Measurements from ENCODE around the gene CACNB1.

CACNB1 gene

GRCh38 chr17:39225959-39226683, 28.7 kb upstream of the CACNB1 start:
- in situ Hi-C loops (cut with MboI; ENCODE audit: low sequenced_read_pairs), result no loop called here

DNA sequence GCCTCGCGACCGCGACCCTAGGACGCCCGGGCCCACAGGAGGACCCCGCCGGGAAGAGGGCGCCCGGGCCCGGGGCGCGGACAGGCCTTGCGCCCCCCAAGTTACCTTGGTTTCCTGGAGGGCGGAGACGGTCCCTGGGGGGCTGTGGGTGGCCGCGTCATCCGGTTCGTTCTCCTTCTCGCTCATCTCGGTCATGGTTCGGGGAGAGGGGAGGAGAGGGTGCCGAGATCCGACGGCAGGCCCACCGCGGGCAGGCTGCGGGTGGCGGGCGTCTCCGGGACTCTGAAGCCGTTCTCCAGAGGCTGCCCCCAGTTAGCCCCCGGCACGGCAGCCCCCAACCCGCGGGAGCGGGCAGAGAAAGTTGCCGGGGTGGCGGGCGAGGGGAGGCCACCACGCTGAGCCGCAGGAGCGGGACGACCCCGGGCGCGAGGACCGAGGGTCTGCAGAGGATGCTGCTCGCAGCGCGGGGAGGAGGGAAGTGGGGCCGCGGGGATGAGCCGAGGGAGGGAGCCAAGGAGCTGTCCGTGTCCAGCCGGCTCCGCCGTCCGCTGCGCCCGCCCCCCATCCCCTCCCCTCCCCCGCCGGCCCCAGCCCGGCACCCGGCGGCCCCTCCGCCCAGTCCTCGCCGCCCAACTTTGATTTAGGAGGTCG, 28.0 kb upstream of the CACNB1 start, which contains the start of gene STAC2:
STAC2 (minus strand) TSS at position 638 of the 651 bp plus-strand sequence; CDS start at position 195, 443 bp downstream.
- in situ Hi-C loops (cut with MboI; ENCODE audit: low sequenced_read_pairs), result no loop called here

DNA sequence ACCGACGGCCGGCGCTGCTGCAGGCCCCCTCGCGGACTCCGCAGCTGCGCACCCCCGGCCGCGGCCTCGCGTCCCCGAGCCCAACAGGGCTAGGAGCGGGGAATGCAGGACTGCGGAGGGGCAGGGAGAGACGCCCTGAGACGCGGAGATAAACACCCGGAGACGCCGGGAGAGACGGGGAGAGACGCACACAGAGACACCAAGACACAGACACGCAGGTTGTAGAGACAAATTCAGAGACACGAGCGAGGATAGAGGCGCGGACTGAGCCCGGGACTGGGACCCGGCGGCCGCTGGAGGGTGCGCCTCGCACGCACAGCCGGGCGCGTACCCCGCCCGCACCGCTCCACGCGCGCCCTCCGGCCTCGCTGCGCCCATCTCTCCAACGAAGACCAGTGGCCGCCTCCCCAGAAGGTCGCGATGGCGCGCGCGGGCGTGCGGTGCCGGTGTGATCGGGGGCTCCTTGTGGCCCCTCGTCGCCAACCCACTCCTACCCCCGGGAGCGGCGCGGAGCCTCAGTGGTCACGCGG, 27.4 kb upstream of the CACNB1 start:
- in situ Hi-C loops (cut with MboI; ENCODE audit: low sequenced_read_pairs), result no loop called here

DNA sequence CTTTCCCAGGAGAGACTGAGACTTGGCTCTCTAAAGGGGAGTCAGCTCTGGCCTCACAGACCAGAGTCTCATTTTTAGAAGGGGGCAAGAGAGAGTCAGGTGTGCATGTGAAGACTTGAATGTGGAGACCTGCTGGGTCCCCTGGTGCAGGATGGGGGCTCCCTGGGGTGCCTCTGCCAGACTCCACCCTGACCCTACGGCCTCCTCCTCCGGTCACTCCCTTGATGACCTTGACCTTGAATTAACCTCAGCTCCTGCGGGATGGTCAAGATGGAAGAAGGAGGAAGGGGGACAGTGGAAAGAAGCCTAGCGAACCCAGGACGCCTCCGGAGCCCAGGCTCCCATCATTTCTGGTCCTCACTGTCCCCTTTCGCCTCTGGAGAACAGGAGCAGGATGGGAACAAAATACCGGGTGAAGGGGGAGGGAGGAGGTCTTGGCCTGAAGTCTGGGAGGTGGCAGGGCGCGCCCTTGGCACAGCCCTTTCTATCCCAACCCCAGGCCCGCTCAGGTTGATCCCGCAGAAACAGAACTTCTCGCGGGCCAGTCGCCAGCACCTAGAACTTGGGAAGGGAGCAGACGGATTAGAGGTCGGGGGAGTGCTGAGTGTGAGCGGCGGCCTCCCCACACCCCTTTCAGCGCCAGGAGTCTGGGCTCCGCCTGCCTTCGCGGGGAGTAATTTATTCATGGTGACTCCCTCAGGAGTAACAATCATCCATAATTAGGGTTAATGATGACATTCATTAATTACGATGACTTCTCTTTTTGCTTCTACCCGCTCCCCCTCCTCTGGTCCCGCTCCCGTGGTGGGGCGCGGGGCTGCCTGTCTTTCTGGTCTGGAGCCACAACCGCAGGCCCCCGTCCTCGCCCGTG, 26.7 kb upstream of the CACNB1 start:
- in situ Hi-C loops (cut with MboI; ENCODE audit: low sequenced_read_pairs), result no loop called here

- in situ Hi-C loops (cut with MboI; ENCODE audit: low sequenced_read_pairs), result no loop called here
Measured at GRCh38 chr17:39222866-39223834, 25.7 kb upstream of the CACNB1 start.

DNA sequence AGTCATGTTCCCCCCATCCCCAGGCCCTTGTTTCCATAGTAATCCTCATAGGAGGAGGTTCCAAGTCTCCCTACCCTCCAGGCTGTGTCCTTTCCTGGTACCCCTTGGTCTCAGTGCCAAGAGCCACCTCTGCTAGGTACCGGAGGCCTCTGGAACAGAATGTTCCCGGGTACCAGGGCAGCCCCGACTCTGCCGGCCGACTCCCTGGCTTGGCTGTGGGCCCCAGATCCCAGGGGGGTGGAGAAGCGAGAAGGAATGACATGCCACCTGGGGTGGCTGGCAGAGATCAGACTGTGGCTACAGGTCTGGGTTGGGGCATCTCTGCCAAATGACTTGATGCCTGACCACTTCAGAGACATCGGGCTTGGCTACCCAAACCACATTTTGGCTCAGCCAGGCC, 24.7 kb upstream of the CACNB1 start:
- in situ Hi-C loops (cut with MboI; ENCODE audit: low sequenced_read_pairs), result no loop called here

GRCh38 chr17:39221572-39221971, 24.1 kb upstream of the CACNB1 start:
- in situ Hi-C loops (cut with MboI; ENCODE audit: low sequenced_read_pairs), result no loop called here

DNA sequence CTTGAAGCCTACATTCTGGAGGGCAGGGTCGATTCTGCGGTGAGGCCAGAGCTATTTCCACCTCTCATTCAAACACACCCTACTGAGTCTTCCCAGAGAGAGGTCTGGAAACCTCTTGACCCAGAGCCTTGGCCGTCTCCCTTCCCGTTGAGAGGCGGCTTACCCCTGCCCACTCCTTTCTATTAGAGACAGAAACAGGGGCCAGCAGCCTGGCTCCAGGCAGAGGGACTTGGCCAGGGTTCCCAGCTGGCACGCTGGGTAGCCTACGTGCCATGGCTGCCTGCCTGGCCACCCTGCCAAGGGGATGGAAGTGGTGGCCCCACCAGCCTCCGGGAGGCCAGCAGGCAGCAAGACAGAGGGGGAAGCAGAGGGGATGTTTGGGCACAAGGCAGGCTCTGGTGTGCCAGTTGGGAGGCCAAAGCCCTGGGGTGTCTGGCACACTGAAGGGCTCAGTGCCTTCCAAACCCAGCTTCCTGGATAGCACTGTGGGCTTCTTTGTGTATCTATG, 22.2 kb upstream of the CACNB1 start:
- in situ Hi-C loops (cut with MboI; ENCODE audit: low sequenced_read_pairs), result no loop called here

GRCh38 chr17:39218906-39219305, 21.4 kb upstream of the CACNB1 start:
- in situ Hi-C loops (cut with MboI; ENCODE audit: low sequenced_read_pairs), result no loop called here

GRCh38 chr17:39217734-39218369, 20.4 kb upstream of the CACNB1 start:
- in situ Hi-C loops (cut with MboI; ENCODE audit: low sequenced_read_pairs), result no loop called here

DNA sequence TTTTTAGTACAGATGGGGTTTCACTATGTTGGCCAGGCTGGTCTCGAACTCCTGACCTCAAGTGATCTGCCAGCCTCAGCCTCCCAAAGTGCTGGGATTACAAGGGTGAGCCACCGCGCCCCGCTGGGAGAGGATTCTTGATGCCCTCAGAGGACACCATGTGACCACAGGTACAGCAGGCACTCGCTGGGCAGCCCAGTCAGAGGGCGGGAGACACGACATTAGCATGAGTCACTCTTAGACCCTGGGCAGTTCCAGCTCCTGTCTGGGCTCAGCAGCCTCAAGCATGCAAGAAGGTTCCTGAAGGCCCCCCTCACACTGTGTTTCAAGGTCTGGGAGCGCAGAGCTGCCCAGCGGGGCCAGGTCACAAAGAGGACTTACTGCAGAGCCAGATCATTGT, 16.4 kb upstream of the CACNB1 start:
- in situ Hi-C loops (cut with MboI; ENCODE audit: low sequenced_read_pairs), result no loop called here

DNA sequence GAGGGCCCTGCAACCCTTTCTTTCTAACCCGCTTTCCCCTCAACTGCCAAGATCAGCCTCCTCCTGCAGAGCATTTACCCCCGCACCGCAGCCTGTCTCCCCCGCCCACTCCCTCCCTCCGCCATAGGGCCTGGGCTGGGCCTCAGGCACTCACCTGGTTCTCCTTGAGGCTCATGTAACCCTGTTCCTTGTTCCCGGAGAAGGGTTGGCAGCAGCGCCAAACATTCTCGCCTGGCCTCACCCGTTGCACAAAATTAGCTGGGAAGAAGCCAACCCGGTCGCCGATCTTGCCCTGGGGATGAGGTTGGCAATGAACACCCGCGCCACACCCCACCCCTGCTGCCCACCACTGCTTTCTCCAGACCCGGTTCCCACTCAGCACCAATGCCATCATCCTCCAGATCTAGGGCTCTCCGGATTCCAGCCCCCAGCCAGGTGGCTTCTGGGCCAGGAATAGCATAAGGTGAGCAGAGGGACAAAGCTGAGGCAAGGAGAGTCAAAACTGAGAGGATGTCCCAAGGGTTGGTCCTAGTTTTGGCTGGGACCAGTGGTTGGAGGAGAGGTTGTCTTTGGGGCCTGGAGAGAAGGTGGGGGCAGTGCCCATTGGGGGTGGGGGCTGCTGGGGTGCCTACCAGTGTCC, 15.5 kb upstream of the CACNB1 start:
- in situ Hi-C loops (cut with MboI; ENCODE audit: low sequenced_read_pairs), result no loop called here

DNA sequence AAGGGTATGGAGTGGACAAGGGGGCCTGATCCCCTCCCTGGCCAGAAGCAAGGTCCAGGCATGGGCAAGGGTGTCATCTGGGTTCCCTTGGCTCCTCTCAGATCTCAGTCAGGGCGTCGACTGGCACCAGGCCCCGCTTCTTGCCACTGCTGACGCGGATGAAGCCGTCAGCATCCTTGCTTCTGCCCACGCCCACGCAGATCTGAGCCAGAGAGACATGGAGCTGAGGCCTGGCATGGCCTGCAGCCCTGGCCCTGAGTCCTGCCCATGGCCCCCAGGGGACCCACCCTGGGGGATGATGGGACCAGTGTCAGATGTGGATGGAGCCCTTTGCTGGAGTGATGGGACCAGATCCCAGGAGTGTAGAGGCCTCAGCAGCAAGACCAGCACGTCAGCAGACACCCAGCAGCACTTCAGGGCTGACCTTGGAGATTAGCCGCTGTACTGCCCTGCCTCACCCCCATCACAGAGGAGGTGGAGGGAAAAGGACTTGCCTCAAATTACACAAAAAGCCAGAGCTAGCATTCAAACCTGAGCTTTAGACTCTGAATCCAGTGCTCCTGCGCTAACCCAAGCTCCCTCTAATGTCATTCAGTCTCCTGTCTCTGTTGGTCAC, 14.8 kb upstream of the CACNB1 start:
- in situ Hi-C loops (cut with MboI; ENCODE audit: low sequenced_read_pairs), result no loop called here

DNA sequence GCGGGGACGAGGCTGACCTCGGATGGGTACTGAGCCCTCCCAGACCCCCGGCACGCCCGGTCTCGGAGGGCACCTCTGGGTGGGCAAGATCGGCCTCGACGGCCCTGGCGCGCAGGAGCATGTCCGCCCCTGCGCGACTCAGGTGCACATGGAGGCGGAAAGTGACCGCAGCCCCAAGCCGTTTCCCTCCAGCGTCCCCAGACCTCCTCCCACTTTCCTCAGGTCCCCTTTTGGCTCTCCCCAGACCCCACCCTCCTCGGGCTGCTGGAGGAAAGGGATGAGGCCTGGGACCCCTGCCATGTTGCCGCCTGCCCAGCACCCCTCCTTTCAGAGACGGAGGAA, 12.6 kb upstream of the CACNB1 start:
- in situ Hi-C loops (cut with MboI; ENCODE audit: low sequenced_read_pairs), result no loop called here

DNA sequence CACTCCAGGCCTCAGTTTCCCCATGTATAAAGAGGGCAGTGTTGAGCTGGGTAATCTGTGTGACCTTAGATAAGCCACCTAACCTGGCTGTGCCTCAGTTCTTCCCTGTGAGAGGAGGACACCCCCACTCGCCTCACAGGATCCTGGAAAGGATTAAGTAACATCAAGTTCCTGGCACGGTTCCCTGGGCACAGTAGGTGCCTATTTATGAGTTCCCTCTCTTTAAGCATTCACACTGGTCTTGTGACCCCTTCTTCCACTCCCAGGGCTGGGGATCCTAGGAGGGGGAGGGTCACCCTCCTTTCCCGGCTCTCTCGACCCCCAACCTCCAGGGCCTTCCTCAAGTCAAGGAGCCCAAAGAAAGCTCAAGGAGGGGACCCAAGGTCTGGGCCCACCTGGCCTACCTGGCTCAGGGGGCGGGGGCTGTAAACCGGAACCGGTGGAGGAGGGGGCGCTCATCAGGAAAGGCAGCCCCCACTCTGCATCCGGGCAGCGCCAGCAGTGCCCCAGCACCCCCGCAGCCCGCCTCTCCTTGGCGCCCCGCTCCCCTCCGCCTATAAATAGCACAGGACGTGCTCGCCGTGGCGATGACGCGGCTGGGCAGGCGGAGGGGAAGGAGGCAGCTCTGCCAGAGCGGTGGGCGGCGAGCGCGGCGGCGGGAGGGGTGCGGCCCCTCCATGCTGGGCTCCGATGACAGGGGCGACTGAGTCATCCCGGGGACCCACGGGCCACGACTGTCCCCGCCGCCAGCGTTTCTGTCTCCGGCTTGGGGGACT, 12.0 kb upstream of the CACNB1 start:
- in situ Hi-C loops (cut with MboI; ENCODE audit: low sequenced_read_pairs), result no loop called here

- in situ Hi-C loops (cut with MboI; ENCODE audit: low sequenced_read_pairs), result no loop called here
Measured at GRCh38 chr17:39208893-39209292, 11.4 kb upstream of the CACNB1 start.

DNA sequence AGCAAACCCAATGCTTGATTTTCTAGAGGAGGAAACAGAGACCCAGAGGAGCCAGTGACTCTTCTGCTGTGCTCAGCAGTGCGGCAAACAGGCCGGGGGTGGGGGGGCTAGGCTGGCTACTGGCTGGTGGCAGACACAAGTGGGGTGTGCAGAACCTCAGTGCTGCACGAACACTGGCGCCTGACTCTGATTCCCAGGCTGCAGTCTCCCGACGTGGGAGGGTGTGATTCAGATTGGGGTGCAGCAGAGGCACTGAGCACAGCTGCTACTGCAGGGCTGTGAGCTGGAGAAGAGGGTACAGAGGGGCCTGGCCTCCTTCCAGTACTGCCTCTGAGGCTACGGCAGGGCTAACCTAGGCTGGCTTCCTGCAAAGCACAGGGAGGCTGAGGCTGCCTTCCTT, 10.7 kb upstream of the CACNB1 start:
- in situ Hi-C loops (cut with MboI; ENCODE audit: low sequenced_read_pairs), result no loop called here

DNA sequence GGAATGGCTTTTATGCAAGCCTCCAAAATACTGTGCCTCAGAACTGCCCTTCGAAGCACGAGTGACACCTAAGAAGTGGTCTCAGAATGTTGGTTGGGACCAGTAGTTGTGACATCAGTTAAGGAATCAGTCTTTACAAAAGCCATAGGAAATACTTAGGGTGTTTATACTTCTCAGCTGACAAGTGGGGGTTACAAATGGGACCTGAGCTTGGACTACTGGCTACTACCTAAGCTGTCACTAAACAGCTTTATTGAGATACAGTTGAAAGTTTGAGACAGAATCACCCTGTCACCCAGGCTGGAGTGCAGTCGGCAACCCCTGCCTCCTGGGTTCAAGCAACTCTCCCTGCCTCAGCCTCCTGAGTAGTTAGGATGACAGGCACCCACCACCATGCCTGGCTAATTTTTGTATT, 7.7 kb upstream of the CACNB1 start:
- in situ Hi-C loops (cut with MboI; ENCODE audit: low sequenced_read_pairs), result no loop called here
